ENCODE measurements around the gene VDR. TPM values are rescaled to one million over a fixed set of nuclear protein-coding genes. Genes with fewer than 3 reads are reported as not detected.

The VDR gene
- polyA plus RNA-seq, 1 donor (not counting 4 experiments of a cell fraction or from before 2014, with no cell fraction given): 43.3 TPM

GRCh38 chr12:47845081-47845480 lies 59.7 kb downstream of the VDR start:
- Histone ChIP-seq H3K4me3 (ENCODE audit: control insufficient read depth in 2 of 3, extremely low read depth in 1 of 3, insufficient read depth in 2 of 3, low read depth in 1 of 3, low read length in 3 of 3) (no peak overlapping the region), H3K36me3 (ENCODE audit: control insufficient read depth in 2 of 2, extremely low read depth in 1 of 2, insufficient read depth in 2 of 2, low read length in 2 of 2) (peaks cover 28 to 42% of the 10 kb centered on the region in 2 experiments), H3K79me2 (ENCODE audit: control insufficient read depth, insufficient read depth, low read length) (no peaks in the 10 kb centered on the region), H3K27ac (ENCODE audit: control insufficient read depth, insufficient read depth, low read length) (no peak overlapping the region), H3K9ac (ENCODE audit: control insufficient read depth, extremely low read depth, insufficient read depth, low read length) (no peak overlapping the region), H3K4me1 (ENCODE audit: control insufficient read depth, extremely low read depth, insufficient read depth, low read length) (peaks cover 14% of the 10 kb centered on the region), H3K9me1 (ENCODE audit: control insufficient read depth, extremely low read depth, insufficient read depth, low read length) (peaks cover 2% of the 10 kb centered on the region), H3K4me2 (ENCODE audit: control insufficient read depth, extremely low read depth, insufficient read depth, low read depth, low read length) (no peak overlapping the region), H4K20me1 (ENCODE audit: control insufficient read depth, extremely low read depth, insufficient read depth, low read length) (no peaks in the 10 kb centered on the region), H2AFZ (ENCODE audit: control insufficient read depth, low read length) (no peak overlapping the region), H3K9me3 (ENCODE audit: control insufficient read depth, low read depth, low read length) (no peaks in the 10 kb centered on the region), H3K27me3 (ENCODE audit: control insufficient read depth, extremely low read depth, insufficient read depth, low read length) (no peaks in the 10 kb centered on the region)
- no peak for TF ChIP-seq CTCF (optimal IDR thresholded peaks at IDR 0.05 in 1 of 3, IDR thresholded peaks at IDR 0.05 in 1 of 3, conservative IDR thresholded peaks at IDR 0.05 in 1 of 3; ENCODE audit: extremely low read depth in 1 of 3, insufficient read depth in 2 of 3, low read length in 3 of 3)
- TF ChIP-seq EZH2 (IDR thresholded peaks at IDR 0.05; ENCODE audit: low read length): no peak
- dilution Hi-C loops (cut with MboI; ENCODE audit: extremely low pct_ligation_motif_present, low sequenced_read_pairs): no loop called here
- DNase-seq (ENCODE audit: low read depth, low spot score) (no peak), FAIRE-seq (no peak)

- no peaks in the 10 kb centered on the region for H3K9me3 ChIP-seq (ENCODE audit: control insufficient read depth, low read depth, low read length)
- H3K4me3 ChIP-seq (ENCODE audit: control insufficient read depth in 2 of 3, extremely low read depth in 1 of 3, insufficient read depth in 2 of 3, low read depth in 1 of 3, low read length in 3 of 3): no peak overlapping the region
- dilution Hi-C loops (cut with MboI; ENCODE audit: extremely low pct_ligation_motif_present, low sequenced_read_pairs): no loop called here
- H3K36me3 ChIP-seq (ENCODE audit: control insufficient read depth in 2 of 2, extremely low read depth in 1 of 2, insufficient read depth in 2 of 2, low read length in 2 of 2): peaks cover 28 to 42% of the 10 kb centered on the region in 2 experiments
- H3K4me1 ChIP-seq (ENCODE audit: control insufficient read depth, extremely low read depth, insufficient read depth, low read length): peaks cover 11% of the 10 kb centered on the region
- H3K9me1 ChIP-seq (ENCODE audit: control insufficient read depth, extremely low read depth, insufficient read depth, low read length): peaks cover 2% of the 10 kb centered on the region
- no peak for FAIRE-seq
- TF ChIP-seq CTCF (optimal IDR thresholded peaks at IDR 0.05 in 1 of 3, IDR thresholded peaks at IDR 0.05 in 1 of 3, conservative IDR thresholded peaks at IDR 0.05 in 1 of 3; ENCODE audit: extremely low read depth in 1 of 3, insufficient read depth in 2 of 3, low read length in 3 of 3): no peak
- no peak for TF ChIP-seq EZH2 (IDR thresholded peaks at IDR 0.05; ENCODE audit: low read length)
- H3K9ac ChIP-seq (ENCODE audit: control insufficient read depth, extremely low read depth, insufficient read depth, low read length): no peak overlapping the region
- no peak overlapping the region for H2AFZ ChIP-seq (ENCODE audit: control insufficient read depth, low read length)
- DNase-seq (ENCODE audit: low read depth, low spot score): no peak
- H3K4me2 ChIP-seq (ENCODE audit: control insufficient read depth, extremely low read depth, insufficient read depth, low read depth, low read length): no peak overlapping the region
- H3K27ac ChIP-seq (ENCODE audit: control insufficient read depth, insufficient read depth, low read length): no peak overlapping the region
- H3K27me3 ChIP-seq (ENCODE audit: control insufficient read depth, extremely low read depth, insufficient read depth, low read length): no peaks in the 10 kb centered on the region
- H4K20me1 ChIP-seq (ENCODE audit: control insufficient read depth, extremely low read depth, insufficient read depth, low read length): no peaks in the 10 kb centered on the region
- no peaks in the 10 kb centered on the region for H3K79me2 ChIP-seq (ENCODE audit: control insufficient read depth, insufficient read depth, low read length)
Measured at GRCh38 chr12:47844264-47845019, 60.4 kb downstream of the VDR start.
